Type B pancreatic cell (in vitro differentiated cells): ENCODE results near the gene SPNS2. TPM values are rescaled to one million over a fixed set of nuclear protein-coding genes. Genes with fewer than 3 reads are reported as not detected.

Experiments
- DNase-seq: peaks from one replicate; pipeline ENCODE4 v3.0.0; 2021; ENCODE audit warnings: mixed read lengths; ENCODE audit not compliant: unreplicated experiment; ENCODE audit errors: extremely low spot score
- H3K27ac Mint-ChIP-seq: 2 replicates; pipeline ENCODE4 v1.8.0; 2021; ENCODE audit warnings: mild to moderate bottlenecking, mixed read lengths
- H3K27me3 Mint-ChIP-seq: 2 replicates; pipeline ENCODE4 v1.8.0; 2021; ENCODE audit warnings: mixed read lengths
- H3K36me3 Mint-ChIP-seq: 2 replicates; pipeline ENCODE4 v1.8.0; 2021; ENCODE audit warnings: mixed read lengths
- H3K4me1 Mint-ChIP-seq: one replicate; pipeline ENCODE4 v1.8.0; 2021; ENCODE audit warnings: mixed read lengths; ENCODE audit not compliant: unreplicated experiment
- H3K4me3 Mint-ChIP-seq: 2 replicates; pipeline ENCODE4 v1.8.0; 2021; ENCODE audit warnings: mild to moderate bottlenecking, mixed read lengths
- H3K9me3 Mint-ChIP-seq: 2 replicates; pipeline ENCODE4 v1.8.0; 2021; ENCODE audit warnings: mixed read lengths
- total RNA-seq: library from RNA; stranded (reverse); gene quantifications from 2 replicates; pipeline ENCODE4 v1.2.1, GENCODE V29; 2021; ENCODE audit warnings: low replicate concordance
- TF ChIP-seq, protein P1 (sequence below): fragments of 200-600 bp; sonication (generic); conservative IDR thresholded peaks from 2 replicates; pipeline ENCODE4 v1.5.0; 2021; ENCODE audit warnings: antibody characterized with exemption, mild to moderate bottlenecking

SPNS2 gene
- total RNA-seq, 1 donor from 2014 or later = 16.1 TPM

DNA sequence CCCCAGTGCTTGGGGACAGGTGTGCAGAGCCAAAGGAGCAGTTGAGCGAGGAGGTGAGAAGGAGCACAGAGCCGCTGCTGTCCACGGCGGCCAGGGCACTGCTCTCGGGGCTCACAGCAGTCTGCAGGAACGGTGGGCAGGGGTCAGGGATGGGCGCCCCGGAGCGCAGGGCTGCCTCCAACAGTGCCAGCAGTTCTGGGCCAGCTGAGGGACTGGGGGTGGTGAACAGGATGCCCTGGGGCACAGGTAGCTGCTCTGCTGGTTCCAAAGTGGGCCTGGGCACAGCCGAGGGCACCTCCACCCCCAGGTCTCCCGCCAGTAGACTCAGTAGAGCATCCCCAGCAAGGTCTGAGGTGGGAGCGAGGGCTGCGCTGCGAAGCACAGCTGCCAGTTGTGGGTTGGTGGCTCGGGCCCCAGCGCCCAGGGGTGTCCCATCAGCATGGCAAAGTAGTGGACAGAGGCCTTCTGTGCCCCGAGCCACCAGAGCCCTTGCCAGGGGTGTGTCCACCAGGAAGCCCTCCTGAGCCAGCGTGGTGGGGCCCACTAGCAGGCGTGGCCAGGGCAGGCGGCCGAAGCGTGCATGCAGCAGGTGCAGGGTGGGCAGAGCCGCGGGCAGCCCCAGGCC is 59.8 kb downstream of the SPNS2 start:
- Mint-ChIP-seq H3K27ac (peak overlapping the region; percentile 48), H3K36me3 (no peaks in the 10 kb centered on the region)
- DNase-seq = no peak

DNA sequence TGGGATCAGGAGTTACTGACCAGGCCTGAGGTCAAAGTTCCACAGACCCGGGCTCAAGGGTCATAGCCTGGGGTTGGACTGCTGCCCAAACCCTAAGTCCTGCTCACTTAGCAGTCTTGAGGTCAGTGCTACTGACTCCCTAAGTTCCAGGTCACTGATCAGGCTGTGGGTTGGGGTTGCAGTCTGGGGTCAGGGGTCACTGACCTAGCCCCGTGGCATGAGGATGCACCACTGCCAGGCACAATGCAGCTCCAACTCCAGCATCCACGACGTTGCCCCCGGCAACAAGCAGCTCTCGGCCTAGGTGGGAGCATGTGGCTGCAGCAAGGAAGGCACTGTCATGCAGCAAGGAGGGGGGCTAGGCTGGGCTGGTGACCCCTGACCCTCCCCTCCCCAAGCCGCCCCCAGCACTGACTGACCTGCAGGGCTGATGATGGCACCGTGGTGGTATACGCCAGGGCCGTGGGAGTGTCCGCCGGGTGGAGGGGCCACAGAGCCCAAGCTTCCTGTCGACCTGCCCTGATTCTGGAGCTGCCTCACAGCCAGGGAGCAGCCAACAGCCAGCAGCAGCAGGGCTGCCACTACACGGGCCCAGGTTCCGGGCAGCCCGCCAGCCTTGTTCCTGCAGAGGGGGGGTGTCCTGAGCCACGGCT is 60.6 kb downstream of the SPNS2 start:
- no peaks in the 10 kb centered on the region for H3K9me3 Mint-ChIP-seq
- H3K4me1 Mint-ChIP-seq = peaks cover 19% of the 10 kb centered on the region
- TF ChIP-seq, protein P1, sequence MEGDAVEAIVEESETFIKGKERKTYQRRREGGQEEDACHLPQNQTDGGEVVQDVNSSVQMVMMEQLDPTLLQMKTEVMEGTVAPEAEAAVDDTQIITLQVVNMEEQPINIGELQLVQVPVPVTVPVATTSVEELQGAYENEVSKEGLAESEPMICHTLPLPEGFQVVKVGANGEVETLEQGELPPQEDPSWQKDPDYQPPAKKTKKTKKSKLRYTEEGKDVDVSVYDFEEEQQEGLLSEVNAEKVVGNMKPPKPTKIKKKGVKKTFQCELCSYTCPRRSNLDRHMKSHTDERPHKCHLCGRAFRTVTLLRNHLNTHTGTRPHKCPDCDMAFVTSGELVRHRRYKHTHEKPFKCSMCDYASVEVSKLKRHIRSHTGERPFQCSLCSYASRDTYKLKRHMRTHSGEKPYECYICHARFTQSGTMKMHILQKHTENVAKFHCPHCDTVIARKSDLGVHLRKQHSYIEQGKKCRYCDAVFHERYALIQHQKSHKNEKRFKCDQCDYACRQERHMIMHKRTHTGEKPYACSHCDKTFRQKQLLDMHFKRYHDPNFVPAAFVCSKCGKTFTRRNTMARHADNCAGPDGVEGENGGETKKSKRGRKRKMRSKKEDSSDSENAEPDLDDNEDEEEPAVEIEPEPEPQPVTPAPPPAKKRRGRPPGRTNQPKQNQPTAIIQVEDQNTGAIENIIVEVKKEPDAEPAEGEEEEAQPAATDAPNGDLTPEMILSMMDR = no peak
- DNase-seq = no peak
- H3K27me3 Mint-ChIP-seq = no peaks in the 10 kb centered on the region
- no peak overlapping the region for H3K4me3 Mint-ChIP-seq
- no peak overlapping the region for H3K27ac Mint-ChIP-seq
- no peaks in the 10 kb centered on the region for H3K36me3 Mint-ChIP-seq

More for the DNA sequence above, 59.8 kb downstream of the SPNS2 start:
- Mint-ChIP-seq H3K9me3 (no peaks in the 10 kb centered on the region), H3K4me3 (no peak overlapping the region), H3K4me1 (peaks cover 22% of the 10 kb centered on the region), H3K27me3 (no peaks in the 10 kb centered on the region)
- TF ChIP-seq, protein P1 = no peak

DNA sequence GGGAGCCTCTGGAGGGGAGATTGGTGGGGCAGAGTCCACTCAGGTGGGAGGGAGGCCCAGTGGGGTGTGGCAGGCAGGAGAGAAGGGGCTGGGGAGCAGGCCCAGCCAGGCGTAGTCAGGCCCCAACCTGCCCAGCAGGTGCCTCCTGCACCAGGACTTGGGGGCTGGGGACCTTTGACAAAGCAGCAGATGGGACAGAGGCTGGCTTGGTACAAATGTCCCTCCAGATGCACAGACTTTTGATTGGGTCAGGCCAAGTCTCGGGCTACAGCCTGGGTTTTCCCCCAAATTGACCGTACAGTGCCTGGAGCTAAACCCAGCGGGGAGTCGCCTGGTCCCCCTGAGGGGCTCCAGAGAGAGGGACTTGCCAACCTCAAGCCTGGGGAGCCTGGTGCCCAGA is 61.3 kb downstream of the SPNS2 start:
- Mint-ChIP-seq H3K4me3 (no peak overlapping the region), H3K27ac (no peak overlapping the region), H3K9me3 (no peaks in the 10 kb centered on the region), H3K4me1 (peaks cover 14% of the 10 kb centered on the region), H3K36me3 (no peaks in the 10 kb centered on the region), H3K27me3 (no peaks in the 10 kb centered on the region)
- TF ChIP-seq, protein P1 = no peak
- DNase-seq = no peak

DNA sequence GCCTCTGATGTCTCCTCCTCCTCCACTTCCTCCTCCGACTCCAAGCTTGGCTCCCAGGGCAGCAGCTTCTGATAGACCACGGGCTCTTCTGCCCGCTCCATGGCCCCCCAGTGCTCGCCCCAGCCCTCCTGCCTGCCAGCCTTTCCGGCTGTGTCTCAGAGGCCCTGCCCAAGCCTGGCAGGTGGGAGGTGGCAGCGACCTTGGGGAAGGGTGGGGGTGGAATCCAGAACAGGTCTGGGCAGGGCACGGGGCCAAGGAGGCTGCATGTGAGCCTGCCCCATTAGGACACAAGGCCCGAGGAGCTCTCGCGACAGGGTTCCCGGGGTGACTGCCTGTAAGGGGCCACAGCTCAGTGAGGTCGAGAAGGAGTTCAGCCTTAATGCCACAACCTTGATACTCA is 61.7 kb downstream of the SPNS2 start, which contains the start of gene GGT6:
GGT6 (minus strand) TSS at position 157 of the 400 bp plus-strand sequence; CDS start at position 101, 56 bp downstream.
- Mint-ChIP-seq H3K27me3 (no peaks in the 10 kb centered on the region), H3K4me3 (no peak within 1 kb of the TSS), H3K27ac (no peak within 1 kb of the TSS), H3K4me1 (peaks cover 15% of the 10 kb centered on the region), H3K9me3 (no peaks in the 10 kb centered on the region), H3K36me3 (no peaks in the 10 kb centered on the region)
- TF ChIP-seq, protein P1 = no peak
- no peak for DNase-seq

DNA sequence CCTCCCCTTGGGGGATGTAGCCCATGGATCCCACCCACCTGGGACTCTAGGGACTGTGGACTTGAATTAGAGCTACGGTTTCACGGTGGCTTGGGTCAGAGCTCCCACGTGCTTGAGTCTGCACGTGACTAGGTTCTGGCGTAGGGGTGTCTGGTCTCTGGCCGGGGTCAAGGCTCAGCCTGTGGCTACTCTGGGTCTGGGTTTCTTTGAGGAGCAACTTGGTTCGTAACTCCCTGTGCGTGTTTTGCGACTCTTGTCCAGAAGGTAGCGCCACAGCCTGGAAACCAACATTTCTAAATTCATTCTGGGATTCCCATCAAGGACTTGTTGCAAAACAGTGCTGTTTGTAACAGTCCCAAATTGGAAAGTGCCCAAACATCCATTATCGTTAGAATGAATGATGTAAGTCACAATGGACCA is 62.2 kb downstream of the SPNS2 start:
- Mint-ChIP-seq H3K9me3 (no peaks in the 10 kb centered on the region), H3K27me3 (no peaks in the 10 kb centered on the region), H3K4me3 (no peak overlapping the region), H3K27ac (no peak overlapping the region), H3K36me3 (no peaks in the 10 kb centered on the region), H3K4me1 (peaks cover 15% of the 10 kb centered on the region)
- DNase-seq = no peak
- TF ChIP-seq, protein P1 = peak; percentile 33
